Germinal center (tissue), 1 donor: Measurements from ENCODE around the gene APOL1.
"Not testable (repeated sequence)": the region's sequence is repeated elsewhere in the genome, so short reads cannot be mapped to it uniquely, and the experiment has no call there.

Experiments used
- DNase-seq: peaks from one replicate; pipeline ENCODE4 v3.0.0; 2012; ENCODE audit warnings: mixed read lengths, low spot score

The APOL1 gene

GRCh38 chr22:36245805-36246356, 7.1 kb upstream of the APOL1 start:
- DNase-seq, result no peak

- DNase-seq, result no peak
Measured at GRCh38 chr22:36246718-36247117, 6.2 kb upstream of the APOL1 start.

GRCh38 chr22:36247955-36248354, 5.0 kb upstream of the APOL1 start:
- no peak for DNase-seq

- no peak for DNase-seq
Measured at GRCh38 chr22:36249160-36249559, 3.8 kb upstream of the APOL1 start.

- DNase-seq, result not testable (repeated sequence)
Measured at GRCh38 chr22:36250292-36250960, 2.5 kb upstream of the APOL1 start.

- DNase-seq, result not testable (repeated sequence)
Measured at GRCh38 chr22:36251979-36252608, 839 bp upstream of the APOL1 start.

- DNase-seq, result no peak
Measured at GRCh38 chr22:36253523-36254490, 874 bp downstream of the APOL1 start.

GRCh38 chr22:36255572-36255971, 2.6 kb downstream of the APOL1 start:
- DNase-seq, result not testable (repeated sequence)

GRCh38 chr22:36256478-36256877, 3.5 kb downstream of the APOL1 start:
- no peak for DNase-seq

GRCh38 chr22:36257308-36257707, 4.4 kb downstream of the APOL1 start:
- DNase-seq, result no peak

- no peak for DNase-seq
Measured at GRCh38 chr22:36257948-36258670, 5.2 kb downstream of the APOL1 start.

- DNase-seq, result no peak
Measured at GRCh38 chr22:36258701-36259614, 6.0 kb downstream of the APOL1 start.

GRCh38 chr22:36259615-36260300, 6.8 kb downstream of the APOL1 start:
- DNase-seq, result no peak

- not testable (repeated sequence) for DNase-seq
Measured at GRCh38 chr22:36261675-36262074, 8.7 kb downstream of the APOL1 start.

GRCh38 chr22:36262307-36262706, 9.4 kb downstream of the APOL1 start:
- DNase-seq, result not testable (repeated sequence)

- DNase-seq, result not testable (repeated sequence)
Measured at GRCh38 chr22:36263216-36263673, 10.3 kb downstream of the APOL1 start.

- DNase-seq, result not testable (repeated sequence)
Measured at GRCh38 chr22:36263886-36264664, 11.1 kb downstream of the APOL1 start.

- DNase-seq, result no peak
Measured at GRCh38 chr22:36267058-36267457, 14.1 kb downstream of the APOL1 start.

GRCh38 chr22:36267896-36268485, 15.1 kb downstream of the APOL1 start:
- no peak for DNase-seq
